Measurements from ENCODE around the gene FRMD4B.

- TF ChIP-seq, protein P1, sequence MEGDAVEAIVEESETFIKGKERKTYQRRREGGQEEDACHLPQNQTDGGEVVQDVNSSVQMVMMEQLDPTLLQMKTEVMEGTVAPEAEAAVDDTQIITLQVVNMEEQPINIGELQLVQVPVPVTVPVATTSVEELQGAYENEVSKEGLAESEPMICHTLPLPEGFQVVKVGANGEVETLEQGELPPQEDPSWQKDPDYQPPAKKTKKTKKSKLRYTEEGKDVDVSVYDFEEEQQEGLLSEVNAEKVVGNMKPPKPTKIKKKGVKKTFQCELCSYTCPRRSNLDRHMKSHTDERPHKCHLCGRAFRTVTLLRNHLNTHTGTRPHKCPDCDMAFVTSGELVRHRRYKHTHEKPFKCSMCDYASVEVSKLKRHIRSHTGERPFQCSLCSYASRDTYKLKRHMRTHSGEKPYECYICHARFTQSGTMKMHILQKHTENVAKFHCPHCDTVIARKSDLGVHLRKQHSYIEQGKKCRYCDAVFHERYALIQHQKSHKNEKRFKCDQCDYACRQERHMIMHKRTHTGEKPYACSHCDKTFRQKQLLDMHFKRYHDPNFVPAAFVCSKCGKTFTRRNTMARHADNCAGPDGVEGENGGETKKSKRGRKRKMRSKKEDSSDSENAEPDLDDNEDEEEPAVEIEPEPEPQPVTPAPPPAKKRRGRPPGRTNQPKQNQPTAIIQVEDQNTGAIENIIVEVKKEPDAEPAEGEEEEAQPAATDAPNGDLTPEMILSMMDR (IDR thresholded peaks at IDR 0.05), result no peak
- TF ChIP-seq EP300 (IDR thresholded peaks at IDR 0.05) (no peak), POLR2A (IDR thresholded peaks at IDR 0.05) (no peak)
These were observed 31.7 kb upstream of the FRMD4B start for GRCh38 chr3:69417541-69418078.

All from ovary (tissue), 3 donors.